Colonic mucosa (tissue), 4 donors: ENCODE results near the gene PRRG2. TPM values are rescaled to one million over a fixed set of nuclear protein-coding genes. Genes with fewer than 3 reads are reported as not detected.

Experiments used
- DNase-seq: peaks from one replicate; pipeline ENCODE4 v3.0.0-alpha.2; 2020
- H3K27ac ChIP-seq: fragments of 200-600 bp; one replicate; pipeline ENCODE4 v1.8.0; 2021
- H3K27me3 ChIP-seq: fragments of 200-600 bp; one replicate; pipeline ENCODE4 v1.8.0; 2021
- H3K36me3 ChIP-seq: fragments of 200-600 bp; one replicate; pipeline ENCODE4 v1.8.0; 2021
- H3K4me1 ChIP-seq: fragments of 200-600 bp; one replicate; pipeline ENCODE4 v1.8.0; 2021; ENCODE audit warnings: mild to moderate bottlenecking
- H3K4me3 ChIP-seq: fragments of 200-600 bp; one replicate; pipeline ENCODE4 v1.8.0; 2021
- H3K9ac ChIP-seq, 2 donors: one replicate each; pipeline ENCODE4 v1.7.0; 2013; ENCODE audit warnings: control low read depth in 2 of 2, low read depth in 2 of 2, low read length in 2 of 2
- H3K9me3 ChIP-seq: fragments of 200-600 bp; one replicate; pipeline ENCODE4 v1.8.0; 2021
- intact Hi-C: fragments of 100-400 bp; cut with DNase I; formaldehyde crosslinking; loops from one replicate; pipeline ENCODE4 v1.14.1; 2022
- total RNA-seq, 2 donors: library from RNA; stranded (reverse); fragmentation: NEBNext Ultra II Directional in 1 of 2; extraction: Animal tissue kit (Norgen Biotek cat#: 25700) in 1 of 2; gene quantifications; one replicate each; pipeline ENCODE4 v1.2.1, GENCODE V29; 2021
- TF ChIP-seq, protein P1 (sequence below): fragments of 200-600 bp; IDR thresholded peaks from one replicate; pipeline ENCODE4 v1.8.0; 2022; ENCODE audit warnings: antibody characterized with exemption, mild to moderate bottlenecking
- donor health status: healthy.
- donor health status: DM: no; HTN: no; CAD: no.
- donor health status: DM: no; HTN: no; CAD: no.

Gene PRRG2
- total RNA-seq, 2 donors from 2014 or later, result 16.2 to 20.2 TPM

DNA sequence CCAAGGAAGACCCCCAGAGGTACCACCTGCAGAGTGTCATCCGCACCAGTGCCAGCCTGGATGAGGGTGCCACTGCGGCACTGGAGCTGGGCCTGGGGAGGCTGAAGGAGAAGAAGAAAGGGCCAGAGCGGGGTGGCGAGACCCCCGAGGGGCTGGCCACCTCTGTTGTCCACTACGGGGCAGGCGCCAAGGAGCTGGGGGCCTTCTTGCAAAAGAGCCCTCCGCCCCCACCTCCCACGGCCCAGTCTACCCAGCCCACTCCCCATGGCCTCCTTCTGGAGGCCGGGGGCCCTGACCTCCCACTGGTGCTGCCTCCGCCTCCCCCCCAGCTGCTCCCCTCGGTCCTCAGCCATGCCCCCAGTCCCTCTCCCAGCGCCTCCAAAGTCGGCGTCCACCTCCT lies 15.3 kb downstream of the PRRG2 start:
- Histone ChIP-seq H3K36me3 (peaks cover 13% of the 10 kb centered on the region), H3K4me3 (no peak overlapping the region), H3K9ac (no peak overlapping the region), H3K9me3 (no peaks in the 10 kb centered on the region), H3K4me1 (no peaks in the 10 kb centered on the region), H3K27me3 (no peaks in the 10 kb centered on the region), H3K27ac (no peak overlapping the region)
- DNase-seq, result no peak
- TF ChIP-seq, protein P1, sequence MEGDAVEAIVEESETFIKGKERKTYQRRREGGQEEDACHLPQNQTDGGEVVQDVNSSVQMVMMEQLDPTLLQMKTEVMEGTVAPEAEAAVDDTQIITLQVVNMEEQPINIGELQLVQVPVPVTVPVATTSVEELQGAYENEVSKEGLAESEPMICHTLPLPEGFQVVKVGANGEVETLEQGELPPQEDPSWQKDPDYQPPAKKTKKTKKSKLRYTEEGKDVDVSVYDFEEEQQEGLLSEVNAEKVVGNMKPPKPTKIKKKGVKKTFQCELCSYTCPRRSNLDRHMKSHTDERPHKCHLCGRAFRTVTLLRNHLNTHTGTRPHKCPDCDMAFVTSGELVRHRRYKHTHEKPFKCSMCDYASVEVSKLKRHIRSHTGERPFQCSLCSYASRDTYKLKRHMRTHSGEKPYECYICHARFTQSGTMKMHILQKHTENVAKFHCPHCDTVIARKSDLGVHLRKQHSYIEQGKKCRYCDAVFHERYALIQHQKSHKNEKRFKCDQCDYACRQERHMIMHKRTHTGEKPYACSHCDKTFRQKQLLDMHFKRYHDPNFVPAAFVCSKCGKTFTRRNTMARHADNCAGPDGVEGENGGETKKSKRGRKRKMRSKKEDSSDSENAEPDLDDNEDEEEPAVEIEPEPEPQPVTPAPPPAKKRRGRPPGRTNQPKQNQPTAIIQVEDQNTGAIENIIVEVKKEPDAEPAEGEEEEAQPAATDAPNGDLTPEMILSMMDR, result no peak
- intact Hi-C loops, result no loop called here

DNA sequence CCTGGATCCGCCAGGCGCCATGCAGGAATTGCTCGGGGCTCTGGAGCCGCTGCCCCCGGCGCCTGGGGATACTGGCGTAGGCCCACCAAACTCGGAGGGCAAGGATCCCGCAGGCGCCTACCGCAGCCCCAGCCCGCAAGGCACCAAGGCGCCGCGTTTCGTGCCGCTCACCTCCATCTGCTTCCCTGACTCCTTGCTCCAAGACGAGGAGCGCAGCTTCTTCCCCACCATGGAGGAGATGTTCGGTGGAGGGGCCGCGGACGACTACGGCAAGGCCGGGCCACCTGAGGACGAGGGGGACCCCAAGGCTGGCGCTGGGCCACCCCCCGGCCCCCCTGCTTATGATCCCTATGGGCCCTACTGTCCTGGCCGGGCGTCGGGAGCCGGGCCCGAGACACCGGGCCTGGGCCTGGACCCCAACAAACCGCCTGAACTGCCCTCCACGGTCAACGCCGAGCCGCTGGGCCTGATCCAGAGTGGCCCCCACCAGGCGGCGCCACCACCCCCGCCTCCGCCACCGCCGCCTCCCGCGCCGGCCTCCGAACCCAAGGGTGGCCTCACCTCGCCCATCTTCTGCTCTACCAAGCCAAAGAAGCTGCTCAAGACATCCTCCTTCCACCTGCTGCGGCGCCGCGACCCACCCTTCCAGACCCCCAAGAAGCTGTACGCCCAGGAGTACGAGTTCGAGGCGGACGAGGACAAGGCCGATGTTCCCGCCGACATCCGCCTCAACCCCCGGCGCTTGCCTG lies 16.0 kb downstream of the PRRG2 start:
- H3K9me3 ChIP-seq, result no peaks in the 10 kb centered on the region
- no peaks in the 10 kb centered on the region for H3K27me3 ChIP-seq
- intact Hi-C loops, result no loop called here
- TF ChIP-seq, protein P1, result no peak
- H3K27ac ChIP-seq, result no peak overlapping the region
- H3K9ac ChIP-seq, result no peak overlapping the region
- H3K4me3 ChIP-seq, result no peak overlapping the region
- no peaks in the 10 kb centered on the region for H3K4me1 ChIP-seq
- no peak for DNase-seq
- H3K36me3 ChIP-seq, result peaks cover 16% of the 10 kb centered on the region

DNA sequence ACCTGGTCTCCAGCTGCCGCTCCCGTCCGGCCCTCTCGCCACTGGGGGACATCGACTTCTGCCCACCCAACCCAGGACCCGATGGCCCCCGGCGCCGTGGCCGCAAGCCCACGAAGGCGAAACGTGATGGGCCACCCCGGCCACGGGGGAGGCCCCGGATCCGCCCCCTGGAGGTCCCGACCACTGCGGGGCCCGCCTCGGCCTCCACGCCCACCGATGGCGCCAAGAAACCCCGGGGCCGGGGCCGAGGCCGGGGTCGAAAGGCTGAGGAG lies 16.5 kb downstream of the PRRG2 start:
- intact Hi-C loops, result no loop called here
- no peak for DNase-seq
- Histone ChIP-seq H3K9me3 (no peaks in the 10 kb centered on the region), H3K4me1 (no peaks in the 10 kb centered on the region), H3K27me3 (no peaks in the 10 kb centered on the region), H3K9ac (no peak overlapping the region), H3K27ac (no peak overlapping the region), H3K4me3 (no peak overlapping the region), H3K36me3 (peaks cover 18% of the 10 kb centered on the region)
- TF ChIP-seq, protein P1, result no peak

DNA sequence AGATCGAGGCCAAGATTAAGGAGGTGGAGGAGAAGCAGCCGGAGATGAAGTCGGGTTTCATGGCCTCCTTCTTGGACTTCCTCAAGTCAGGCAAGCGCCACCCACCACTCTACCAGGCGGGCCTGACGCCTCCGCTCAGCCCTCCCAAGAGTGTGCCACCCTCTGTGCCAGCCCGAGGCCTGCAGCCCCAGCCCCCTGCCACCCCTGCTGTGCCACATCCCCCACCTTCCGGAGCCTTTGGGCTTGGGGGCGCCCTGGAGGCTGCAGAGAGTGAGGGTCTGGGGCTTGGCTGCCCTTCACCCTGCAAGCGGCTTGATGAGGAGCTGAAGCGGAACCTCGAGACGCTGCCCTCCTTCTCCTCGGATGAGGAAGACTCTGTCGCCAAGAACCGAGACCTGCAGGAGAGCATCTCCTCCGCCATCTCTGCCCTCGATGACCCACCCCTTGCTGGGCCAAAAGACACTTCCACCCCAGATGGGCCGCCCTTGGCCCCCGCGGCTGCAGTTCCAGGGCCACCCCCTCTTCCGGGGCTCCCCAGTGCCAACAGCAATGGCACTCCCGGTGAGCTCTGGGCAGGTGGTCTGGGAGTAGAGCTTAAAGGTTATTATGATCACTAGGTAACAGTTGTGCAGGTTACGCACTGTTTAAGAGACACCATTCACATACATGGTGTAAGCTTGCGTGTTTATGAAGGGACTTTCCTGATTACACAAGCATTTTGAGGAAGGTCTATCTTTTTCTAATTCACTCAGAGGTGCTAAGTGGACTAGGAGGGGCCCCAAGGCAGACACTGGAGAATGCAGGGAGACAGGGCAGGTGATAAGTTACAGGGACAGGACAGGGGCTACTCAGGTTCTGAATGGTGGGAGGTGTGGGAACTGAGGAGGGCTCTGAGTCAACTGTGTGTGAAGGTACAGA lies 18.5 kb downstream of the PRRG2 start:
- no peak overlapping the region for H3K9ac ChIP-seq
- H3K36me3 ChIP-seq, result peaks cover 17% of the 10 kb centered on the region
- H3K9me3 ChIP-seq, result no peaks in the 10 kb centered on the region
- H3K27me3 ChIP-seq, result no peaks in the 10 kb centered on the region
- TF ChIP-seq, protein P1, result no peak
- H3K4me3 ChIP-seq, result no peak overlapping the region
- intact Hi-C loops, result no loop called here
- no peaks in the 10 kb centered on the region for H3K4me1 ChIP-seq
- H3K27ac ChIP-seq, result no peak overlapping the region
- no peak for DNase-seq

DNA sequence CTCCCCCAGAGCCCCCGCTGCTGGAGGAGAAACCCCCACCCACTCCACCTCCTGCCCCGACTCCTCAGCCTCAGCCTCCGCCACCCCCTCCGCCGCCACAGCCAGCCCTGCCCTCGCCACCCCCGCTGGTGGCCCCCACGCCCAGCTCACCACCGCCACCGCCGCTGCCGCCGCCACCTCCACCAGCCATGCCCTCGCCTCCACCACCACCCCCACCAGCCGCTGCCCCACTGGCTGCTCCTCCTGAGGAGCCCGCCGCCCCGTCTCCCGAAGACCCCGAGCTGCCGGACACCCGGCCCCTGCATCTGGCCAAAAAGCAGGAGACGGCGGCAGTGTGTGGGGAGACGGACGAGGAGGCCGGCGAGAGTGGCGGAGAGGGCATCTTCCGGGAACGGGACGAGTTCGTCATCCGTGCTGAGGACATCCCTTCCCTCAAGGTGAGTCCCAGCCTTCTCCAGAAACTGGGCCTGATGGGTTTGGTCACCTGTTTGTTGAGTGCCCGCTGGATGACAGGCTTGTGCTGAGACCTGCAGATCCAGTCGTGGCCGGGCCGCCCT lies 20.4 kb downstream of the PRRG2 start:
- H3K9me3 ChIP-seq, result no peaks in the 10 kb centered on the region
- peaks cover 12% of the 10 kb centered on the region for H3K36me3 ChIP-seq
- H3K4me1 ChIP-seq, result no peaks in the 10 kb centered on the region
- H3K27ac ChIP-seq, result no peak overlapping the region
- H3K4me3 ChIP-seq, result no peak overlapping the region
- TF ChIP-seq, protein P1, result no peak
- no peak overlapping the region for H3K9ac ChIP-seq
- intact Hi-C loops, result no loop called here
- H3K27me3 ChIP-seq, result no peaks in the 10 kb centered on the region
- no peak for DNase-seq
